Trophoblast cell (in vitro differentiated cells and primary cell): ENCODE data around the gene ANXA4.
A peak's percentile ranks its signal among the peaks of the same experiment; 100 is the strongest.

ENCODE experiments used
- DNase-seq, 2 donors: peaks; one replicate each; pipeline ENCODE4 v3.0.0-alpha.2; 2016
- H2AFZ ChIP-seq: 2 replicates; pipeline ENCODE4 v1.6.1; 2013; ENCODE audit warnings: low read length, moderate library complexity, mild to moderate bottlenecking; ENCODE audit not compliant: insufficient read depth, poor library complexity
- H2AK5ac ChIP-seq: 2 replicates; pipeline ENCODE4 v1.6.1; 2013; ENCODE audit warnings: mild to moderate bottlenecking, low read length
- H2BK120ac ChIP-seq: 2 replicates; pipeline ENCODE4 v1.6.1; 2013; ENCODE audit warnings: low read length, mild to moderate bottlenecking, moderate library complexity; ENCODE audit not compliant: insufficient read depth, poor library complexity
- H2BK12ac ChIP-seq: 2 replicates; pipeline ENCODE4 v1.6.1; 2013; ENCODE audit warnings: mild to moderate bottlenecking, low read length, moderate library complexity
- H2BK5ac ChIP-seq: 2 replicates; pipeline ENCODE4 v1.6.1; 2013; ENCODE audit warnings: low read length, low read depth, moderate library complexity, mild to moderate bottlenecking; ENCODE audit not compliant: poor library complexity
- H3K14ac ChIP-seq: 2 replicates; pipeline ENCODE4 v1.6.1; 2013; ENCODE audit warnings: mild to moderate bottlenecking, low read length
- H3K18ac ChIP-seq: 2 replicates; pipeline ENCODE4 v1.6.1; 2013; ENCODE audit warnings: mild to moderate bottlenecking, low read length
- H3K23ac ChIP-seq: 2 replicates; pipeline ENCODE4 v1.6.1; 2013; ENCODE audit warnings: low read length
- H3K27ac ChIP-seq: 2 replicates; pipeline ENCODE4 v1.5.1; 2013; ENCODE audit warnings: low read depth, mild to moderate bottlenecking, inconsistent platforms, low read length, moderate library complexity
- H3K27me3 ChIP-seq: 2 replicates; pipeline ENCODE4 v1.6.1; 2013; ENCODE audit warnings: inconsistent platforms, mild to moderate bottlenecking, low read length, moderate library complexity; ENCODE audit not compliant: insufficient read depth
- H3K36me3 ChIP-seq, 2 experiments: 1 replicate in 1 of 2; 2 replicates in 1 of 2; pipeline ENCODE4 v1.6.1; 2013; ENCODE audit warnings: low read length in 2 of 2, mild to moderate bottlenecking in 2 of 2, moderate library complexity in 1 of 2; ENCODE audit not compliant: insufficient read depth in 2 of 2, control insufficient read depth in 1 of 2
- H3K4ac ChIP-seq: 2 replicates; pipeline ENCODE4 v1.6.1; 2013; ENCODE audit warnings: low read depth, mild to moderate bottlenecking, low read length, moderate library complexity
- H3K4me1 ChIP-seq, 2 experiments: 1 replicate in 1 of 2; 2 replicates in 1 of 2; pipeline ENCODE4 v1.6.1; 2013; ENCODE audit warnings: low read length in 2 of 2, mild to moderate bottlenecking in 2 of 2, moderate library complexity in 1 of 2; ENCODE audit not compliant: insufficient read depth in 2 of 2, control insufficient read depth in 1 of 2
- H3K4me2 ChIP-seq: 2 replicates; pipeline ENCODE4 v1.6.1; 2013; ENCODE audit warnings: inconsistent platforms, mild to moderate bottlenecking, low read length, moderate library complexity
- H3K4me3 ChIP-seq: 2 replicates; pipeline ENCODE4 v1.5.1; 2013; ENCODE audit warnings: mild to moderate bottlenecking, low read depth, low read length, inconsistent platforms
- H3K79me1 ChIP-seq: one replicate; pipeline ENCODE4 v1.6.1; 2013; ENCODE audit warnings: low read length
- H3K79me2 ChIP-seq: 2 replicates; pipeline ENCODE4 v1.6.1; 2013; ENCODE audit warnings: low read length, mild to moderate bottlenecking; ENCODE audit not compliant: control insufficient read depth, insufficient read depth, poor library complexity
- H3K9ac ChIP-seq: 2 replicates; pipeline ENCODE4 v1.6.1; 2013; ENCODE audit warnings: mild to moderate bottlenecking, low read length
- H3K9me3 ChIP-seq: 2 replicates; pipeline ENCODE4 v1.6.1; 2013; ENCODE audit warnings: low read depth, mild to moderate bottlenecking, control low read depth, inconsistent platforms, low read length; ENCODE audit not compliant: insufficient read depth
- H4K12ac ChIP-seq: 2 replicates; pipeline ENCODE4 v1.6.1; 2013; ENCODE audit warnings: low read depth, mild to moderate bottlenecking, low read length, moderate library complexity
- H4K8ac ChIP-seq: 2 replicates; pipeline ENCODE4 v1.6.1; 2013; ENCODE audit warnings: low read depth, mild to moderate bottlenecking, low read length, moderate library complexity
- H4K91ac ChIP-seq: one replicate; pipeline ENCODE4 v1.6.1; 2013; ENCODE audit warnings: low read depth, mild to moderate bottlenecking, low read length, moderate library complexity
- WGBS: extraction: QIAGEN DNeasy Blood & Tissue Kit; methylation state at CpG from one replicate; pipeline ENCODE4 v1.1.7; 2013; ENCODE audit warnings: missing lambda C conversion rate; ENCODE audit not compliant: insufficient read length, insufficient coverage; ENCODE audit errors: extremely low coverage; 5-methylcytosine and 5-hydroxymethylcytosine counted together

The ANXA4 gene

DNA sequence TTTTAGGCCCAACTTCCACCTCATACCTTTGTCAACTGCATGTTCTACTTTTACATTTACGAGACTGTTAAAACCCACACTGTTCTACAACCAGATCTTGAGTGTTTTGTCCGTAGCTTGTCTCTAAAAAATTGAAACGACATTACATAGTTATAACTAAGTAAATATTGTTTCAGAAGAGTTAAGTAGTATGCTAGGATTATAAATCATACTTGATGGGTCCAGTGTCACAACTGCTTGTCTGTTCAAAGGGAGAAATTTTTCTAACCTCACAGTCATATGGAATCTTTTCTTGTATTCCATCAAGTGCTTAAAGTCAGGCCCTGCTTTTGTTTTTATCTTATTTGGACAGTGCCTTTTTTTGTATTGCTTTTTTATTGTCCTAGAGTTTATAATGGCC lies 91.8 kb downstream of the ANXA4 start:
- no peak overlapping the region for H3K4me3 ChIP-seq
- H3K9ac ChIP-seq = no peak overlapping the region
- H3K4me1 ChIP-seq = peaks cover 0 to 2% of the 10 kb centered on the region in 2 experiments
- no peaks in the 10 kb centered on the region for H3K27me3 ChIP-seq
- no CpG with 5 or more reads among the region's 3 CpGs for WGBS
- no peak overlapping the region for H3K14ac ChIP-seq
- H2AFZ ChIP-seq = no peak overlapping the region
- no peak overlapping the region for H2BK12ac ChIP-seq
- H3K79me1 ChIP-seq = peaks cover 9% of the 10 kb centered on the region
- no peak overlapping the region for H4K12ac ChIP-seq
- no peak overlapping the region for H2AK5ac ChIP-seq
- no peak overlapping the region for H2BK5ac ChIP-seq
- H3K27ac ChIP-seq = no peak overlapping the region
- H2BK120ac ChIP-seq = no peak overlapping the region
- H3K23ac ChIP-seq = no peak overlapping the region
- no peak overlapping the region for H4K91ac ChIP-seq
- H3K9me3 ChIP-seq = no peaks in the 10 kb centered on the region
- H4K8ac ChIP-seq = no peak overlapping the region
- H3K4ac ChIP-seq = no peak overlapping the region
- no peak overlapping the region for H3K4me2 ChIP-seq
- peaks cover 10% of the 10 kb centered on the region for H3K79me2 ChIP-seq
- no peak overlapping the region for H3K18ac ChIP-seq
- no peak for DNase-seq
- H3K36me3 ChIP-seq = no peaks in the 10 kb centered on the region

DNA sequence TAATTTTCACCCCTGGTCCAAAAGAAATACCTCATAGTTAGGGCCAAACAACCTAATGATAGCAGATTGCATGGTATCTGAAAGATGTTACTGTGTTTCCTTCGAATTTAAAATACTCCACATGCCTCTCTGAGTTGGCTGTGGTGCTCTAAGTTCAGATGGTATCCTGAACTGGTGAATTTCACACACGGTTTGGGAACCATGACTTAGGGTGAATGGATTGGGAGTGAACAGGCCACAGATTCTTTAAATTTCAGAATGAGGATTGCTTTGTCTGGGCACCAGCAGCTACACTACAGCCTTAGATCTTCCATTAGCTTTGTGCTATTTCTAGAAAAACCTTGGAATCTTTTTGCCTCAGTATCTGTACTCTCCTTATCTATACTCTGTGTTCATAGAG lies 93.7 kb downstream of the ANXA4 start:
- Histone ChIP-seq H4K91ac (no peak overlapping the region), H2AFZ (no peak overlapping the region), H4K8ac (no peak overlapping the region), H3K27ac (no peak overlapping the region), H3K4me1 (peaks cover 0 to 2% of the 10 kb centered on the region in 2 experiments), H3K4ac (no peak overlapping the region), H4K12ac (no peak overlapping the region), H3K18ac (no peak overlapping the region), H2BK5ac (no peak overlapping the region), H3K23ac (no peak overlapping the region), H3K27me3 (no peaks in the 10 kb centered on the region), H3K79me2 (no peaks in the 10 kb centered on the region), H3K79me1 (no peaks in the 10 kb centered on the region), H3K9me3 (no peaks in the 10 kb centered on the region), H3K4me2 (no peak overlapping the region), H2BK120ac (no peak overlapping the region), H3K14ac (no peak overlapping the region), H3K4me3 (no peak overlapping the region), H3K36me3 (peaks cover 2 to 4% of the 10 kb centered on the region in 2 experiments), H2BK12ac (no peak overlapping the region), H3K9ac (no peak overlapping the region), H2AK5ac (no peak overlapping the region)
- DNase-seq = peak; percentile 83 to 96
- WGBS = no CpG with 5 or more reads among the region's 2 CpGs

- Histone ChIP-seq H3K14ac (no peak overlapping the region), H3K9me3 (no peaks in the 10 kb centered on the region), H2AK5ac (no peak overlapping the region), H2BK12ac (no peak overlapping the region), H2BK120ac (no peak overlapping the region), H3K27ac (no peak overlapping the region), H3K4me3 (no peak overlapping the region), H3K9ac (no peak overlapping the region), H2AFZ (no peak overlapping the region), H3K4me2 (no peak overlapping the region), H3K4ac (no peak overlapping the region), H3K4me1 (no peaks in the 10 kb centered on the region), H4K91ac (no peak overlapping the region), H3K79me2 (no peaks in the 10 kb centered on the region), H3K79me1 (no peaks in the 10 kb centered on the region), H4K12ac (no peak overlapping the region), H2BK5ac (no peak overlapping the region), H4K8ac (no peak overlapping the region), H3K36me3 (peaks cover 4% of the 10 kb centered on the region in 2 experiments), H3K23ac (no peak overlapping the region), H3K18ac (no peak overlapping the region), H3K27me3 (no peaks in the 10 kb centered on the region)
- WGBS = no CpG with 5 or more reads among the region's 5 CpGs
- no peak for DNase-seq
These were observed 94.4 kb downstream of the ANXA4 start for GRCh38 chr2:69836316-69836715.

DNA sequence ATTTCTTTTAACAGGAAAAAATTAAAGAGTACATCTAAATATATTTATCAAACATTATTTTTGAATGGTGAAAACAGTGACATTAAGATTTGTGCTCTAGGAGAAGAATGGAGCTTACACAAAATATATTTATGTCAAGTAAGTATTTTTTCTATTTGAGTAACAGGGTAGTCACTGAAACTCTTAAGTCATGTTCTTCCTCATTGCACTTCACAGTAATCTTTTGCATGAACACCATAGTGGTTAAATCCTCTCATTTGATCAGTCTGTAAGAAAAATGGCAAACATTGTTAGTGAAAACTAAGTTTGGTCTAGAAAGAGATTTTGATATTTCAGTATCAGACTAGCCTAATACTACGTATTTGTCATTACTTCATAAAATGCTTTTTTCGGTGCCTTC lies 95.6 kb downstream of the ANXA4 start:
- H2AFZ ChIP-seq = no peak overlapping the region
- H3K14ac ChIP-seq = no peak overlapping the region
- H4K8ac ChIP-seq = no peak overlapping the region
- no peak overlapping the region for H3K4me3 ChIP-seq
- no peaks in the 10 kb centered on the region for H3K79me1 ChIP-seq
- no peak overlapping the region for H3K4me2 ChIP-seq
- no peak overlapping the region for H3K27ac ChIP-seq
- no peak overlapping the region for H3K9ac ChIP-seq
- no peak for DNase-seq
- WGBS = no CpG with 5 or more reads among the region's 2 CpGs
- H3K4me1 ChIP-seq = no peaks in the 10 kb centered on the region
- no peak overlapping the region for H4K12ac ChIP-seq
- H3K9me3 ChIP-seq = no peaks in the 10 kb centered on the region
- H2BK120ac ChIP-seq = no peak overlapping the region
- no peak overlapping the region for H3K18ac ChIP-seq
- no peaks in the 10 kb centered on the region for H3K79me2 ChIP-seq
- H2BK5ac ChIP-seq = no peak overlapping the region
- no peak overlapping the region for H3K23ac ChIP-seq
- no peak overlapping the region for H2BK12ac ChIP-seq
- no peaks in the 10 kb centered on the region for H3K27me3 ChIP-seq
- H3K36me3 ChIP-seq = peaks cover 4% of the 10 kb centered on the region in 2 experiments
- H3K4ac ChIP-seq = no peak overlapping the region
- H2AK5ac ChIP-seq = no peak overlapping the region
- no peak overlapping the region for H4K91ac ChIP-seq
